ENCODE measurements around the gene ERVW-1.
"Not testable (repeated sequence)": the region's sequence is repeated elsewhere in the genome, so short reads cannot be mapped to it uniquely, and the experiment has no call there.

Gene ERVW-1

DNA sequence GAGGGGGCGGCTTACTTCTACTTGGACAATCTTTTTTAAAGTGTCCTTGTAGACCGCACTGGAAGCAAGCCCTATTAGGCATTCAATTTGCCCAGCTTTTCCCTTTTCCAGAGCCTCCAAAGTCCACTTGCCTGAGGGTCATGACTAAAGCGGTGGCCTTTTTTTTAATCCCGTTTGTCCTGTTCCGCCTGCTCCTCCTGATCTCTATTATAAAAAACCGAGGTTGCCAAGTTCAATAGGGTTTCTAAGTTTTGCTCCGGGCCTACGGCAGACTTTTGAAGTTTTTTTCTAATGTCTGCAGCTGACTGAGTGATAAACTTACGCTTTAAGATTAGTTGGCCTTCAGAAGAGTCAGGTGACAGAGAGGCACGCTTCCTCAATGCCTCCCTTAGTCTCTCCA is 3.8 kb downstream of the ERVW-1 start:
- not testable (repeated sequence) for H3K4me3 ChIP-seq (ENCODE audit: low read length in 2 of 2); H3K9me3 ChIP-seq (ENCODE audit: control insufficient read depth in 2 of 2, low read length in 2 of 2); H3K36me3 ChIP-seq (ENCODE audit: control insufficient read depth in 2 of 2, insufficient read depth in 2 of 2, low read length in 2 of 2); H3K4me1 ChIP-seq (ENCODE audit: control insufficient read depth, insufficient read depth, low read length); H3K27ac ChIP-seq (ENCODE audit: low read length); H3K9ac ChIP-seq (ENCODE audit: low read length in 2 of 2); H3K27me3 ChIP-seq (ENCODE audit: control insufficient read depth in 1 of 2, insufficient read depth in 2 of 2, low read length in 2 of 2)

DNA sequence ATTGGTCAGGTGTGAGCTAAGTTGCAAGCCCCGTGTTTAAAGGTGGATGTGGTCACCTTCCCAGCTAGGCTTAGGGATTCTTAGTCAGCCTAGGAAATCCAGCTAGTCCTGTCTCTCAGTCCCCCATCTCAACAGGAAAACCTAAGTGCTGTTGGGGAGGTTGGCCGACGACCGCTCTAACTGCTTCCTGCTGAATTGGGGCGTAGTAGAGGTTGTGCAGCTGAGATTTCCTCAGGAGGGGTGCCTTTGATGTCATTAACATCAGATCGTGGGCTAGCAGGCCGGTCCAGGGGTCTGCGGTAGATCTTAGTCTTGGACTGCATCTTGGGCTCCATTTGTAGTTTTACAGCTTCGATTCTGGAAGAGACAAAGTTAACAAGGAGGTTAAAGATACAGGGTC is 9.2 kb downstream of the ERVW-1 start:
- H3K27ac ChIP-seq (ENCODE audit: low read length); H3K9me3 ChIP-seq (ENCODE audit: control insufficient read depth in 2 of 2, low read length in 2 of 2); H3K4me1 ChIP-seq (ENCODE audit: control insufficient read depth, insufficient read depth, low read length); H3K36me3 ChIP-seq (ENCODE audit: control insufficient read depth in 2 of 2, insufficient read depth in 2 of 2, low read length in 2 of 2); H3K9ac ChIP-seq (ENCODE audit: low read length in 2 of 2); H3K4me3 ChIP-seq (ENCODE audit: low read length in 2 of 2); H3K27me3 ChIP-seq (ENCODE audit: control insufficient read depth in 1 of 2, insufficient read depth in 2 of 2, low read length in 2 of 2): not testable (repeated sequence)

DNA sequence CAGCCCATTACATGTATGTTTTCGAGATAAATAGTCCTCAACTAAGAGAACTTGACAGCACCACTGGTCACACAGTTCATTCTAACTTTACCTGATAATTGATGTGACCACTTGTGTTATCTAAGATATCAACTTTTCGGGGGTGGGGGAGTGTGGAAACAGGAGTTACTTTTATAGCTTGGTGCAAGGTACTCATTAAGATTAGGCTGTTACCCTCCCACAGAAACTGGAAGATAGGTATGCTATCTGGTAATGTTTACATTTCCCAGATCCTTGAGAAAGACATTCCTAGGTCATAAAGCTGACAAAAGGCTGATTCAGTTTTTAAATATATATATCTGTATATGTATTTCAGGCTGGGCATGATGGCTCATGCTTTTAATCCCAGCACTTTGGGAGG is 11.1 kb downstream of the ERVW-1 start:
- Histone ChIP-seq H3K27me3 (ENCODE audit: control insufficient read depth in 1 of 2, insufficient read depth in 2 of 2, low read length in 2 of 2) (no peaks in the 10 kb centered on the region), H3K4me3 (ENCODE audit: low read length in 2 of 2) (no peak overlapping the region), H3K4me1 (ENCODE audit: control insufficient read depth, insufficient read depth, low read length) (no peaks in the 10 kb centered on the region), H3K27ac (ENCODE audit: low read length) (no peak overlapping the region), H3K9me3 (ENCODE audit: control insufficient read depth in 2 of 2, low read length in 2 of 2) (no peaks in the 10 kb centered on the region), H3K9ac (ENCODE audit: low read length in 2 of 2) (no peak overlapping the region), H3K36me3 (ENCODE audit: control insufficient read depth in 2 of 2, insufficient read depth in 2 of 2, low read length in 2 of 2) (peaks cover 6% of the 10 kb centered on the region in 2 donors)

DNA sequence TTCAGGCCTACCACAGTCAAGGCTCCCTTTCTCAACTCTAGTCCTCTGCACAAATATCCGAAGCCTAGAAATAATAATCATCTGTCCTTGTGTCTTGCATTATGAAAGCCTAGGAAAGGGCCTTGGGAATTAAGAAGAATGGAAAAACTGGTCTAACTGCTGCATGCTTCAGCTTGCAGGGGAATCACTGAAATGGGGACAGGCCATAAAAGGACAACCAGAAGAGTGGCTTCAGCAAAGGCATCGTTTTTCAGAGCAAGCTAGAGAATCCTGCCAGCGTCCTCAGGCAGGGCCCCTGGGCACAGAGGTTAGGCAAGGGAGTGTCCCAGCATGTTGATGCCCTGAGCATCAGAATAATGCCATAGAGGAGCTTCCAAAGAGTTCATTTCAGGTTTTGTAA is 13.2 kb downstream of the ERVW-1 start:
- H3K36me3 ChIP-seq (ENCODE audit: control insufficient read depth in 2 of 2, insufficient read depth in 2 of 2, low read length in 2 of 2) = peaks cover 6% of the 10 kb centered on the region in 2 donors
- no peak overlapping the region for H3K4me3 ChIP-seq (ENCODE audit: low read length in 2 of 2)
- H3K9me3 ChIP-seq (ENCODE audit: control insufficient read depth in 2 of 2, low read length in 2 of 2) = no peaks in the 10 kb centered on the region
- no peak overlapping the region for H3K9ac ChIP-seq (ENCODE audit: low read length in 2 of 2)
- H3K4me1 ChIP-seq (ENCODE audit: control insufficient read depth, insufficient read depth, low read length) = no peaks in the 10 kb centered on the region
- H3K27ac ChIP-seq (ENCODE audit: low read length) = no peak overlapping the region
- no peaks in the 10 kb centered on the region for H3K27me3 ChIP-seq (ENCODE audit: control insufficient read depth in 1 of 2, insufficient read depth in 2 of 2, low read length in 2 of 2)

DNA sequence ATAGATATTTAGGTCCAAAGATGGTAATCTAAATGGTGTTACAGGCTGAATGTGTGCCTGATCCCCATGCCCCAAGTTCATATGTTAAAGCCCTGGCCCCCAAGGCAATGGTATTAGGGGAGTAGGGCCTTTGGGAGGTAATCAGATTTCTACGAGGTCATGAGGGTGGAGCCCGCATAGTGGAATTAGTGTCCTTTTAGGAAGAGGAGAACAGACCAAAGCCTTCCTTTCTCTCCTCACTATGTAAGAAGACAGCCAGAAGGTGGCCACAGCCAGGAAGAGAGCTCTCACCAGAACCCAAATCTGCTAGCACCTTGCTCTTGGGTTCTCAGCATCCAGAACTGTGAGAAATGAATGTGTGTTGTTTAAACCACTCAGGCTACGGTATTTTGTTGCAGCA is 15.2 kb downstream of the ERVW-1 start:
- H3K9me3 ChIP-seq (ENCODE audit: control insufficient read depth in 2 of 2, low read length in 2 of 2) = no peaks in the 10 kb centered on the region
- no peak overlapping the region for H3K4me3 ChIP-seq (ENCODE audit: low read length in 2 of 2)

DNA sequence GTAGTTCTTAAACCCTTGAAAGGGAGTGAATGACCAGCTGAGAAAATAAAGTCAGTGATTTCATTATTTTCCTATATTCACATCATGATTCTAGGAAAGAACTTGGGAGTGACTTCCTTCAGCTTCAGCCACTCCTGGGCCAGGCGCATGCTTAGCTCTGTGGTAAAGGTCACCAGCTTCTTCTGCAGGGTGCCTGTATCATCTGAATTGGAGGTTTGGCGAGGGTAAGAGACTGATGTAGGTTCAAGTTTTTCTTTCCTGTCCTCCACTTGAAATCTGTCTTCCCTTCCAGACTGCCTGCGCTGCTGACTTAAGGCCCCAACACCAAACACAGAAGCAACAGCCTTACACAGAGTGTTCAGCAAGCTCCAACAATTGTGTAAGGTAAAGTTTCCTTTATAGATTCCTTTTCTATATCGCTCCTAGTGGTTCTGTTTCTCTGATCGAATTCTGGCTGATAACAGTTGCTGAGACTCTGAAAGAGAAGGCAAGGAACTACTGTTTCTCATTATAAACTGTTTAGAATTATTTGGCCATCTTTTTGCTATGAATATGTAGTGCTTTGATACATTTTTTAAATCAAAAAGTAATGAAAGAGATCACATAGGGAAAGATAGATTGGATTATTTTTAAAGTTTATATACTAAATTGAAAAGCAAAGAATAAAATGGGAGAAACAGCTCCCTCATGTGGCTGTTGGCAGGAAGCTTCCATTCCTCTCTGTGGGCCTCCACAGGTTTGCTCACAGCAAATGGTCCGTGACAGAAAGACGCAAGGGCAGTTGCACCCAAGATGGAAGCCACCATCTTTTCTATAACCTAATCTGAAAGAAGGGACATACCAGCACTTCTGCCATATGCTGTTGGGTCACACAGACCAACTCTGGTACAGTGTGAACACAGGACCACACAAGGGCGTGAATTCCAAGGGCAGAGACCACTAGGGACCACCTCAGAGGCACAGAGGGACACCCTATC is 16.4 kb downstream of the ERVW-1 start:
- H3K9ac ChIP-seq (ENCODE audit: low read length in 2 of 2) = peak overlapping the region in 1 of 2 donors; percentile 42
- peaks cover 8 to 13% of the 10 kb centered on the region in 2 donors for H3K36me3 ChIP-seq (ENCODE audit: control insufficient read depth in 2 of 2, insufficient read depth in 2 of 2, low read length in 2 of 2)
- H3K27me3 ChIP-seq (ENCODE audit: control insufficient read depth in 1 of 2, insufficient read depth in 2 of 2, low read length in 2 of 2) = no peaks in the 10 kb centered on the region
- no peaks in the 10 kb centered on the region for H3K4me1 ChIP-seq (ENCODE audit: control insufficient read depth, insufficient read depth, low read length)
- no peaks in the 10 kb centered on the region for H3K9me3 ChIP-seq (ENCODE audit: control insufficient read depth in 2 of 2, low read length in 2 of 2)
- no peak overlapping the region for H3K27ac ChIP-seq (ENCODE audit: low read length)
- H3K4me3 ChIP-seq (ENCODE audit: low read length in 2 of 2) = no peak overlapping the region

More for the DNA sequence above, 15.2 kb downstream of the ERVW-1 start:
- no peaks in the 10 kb centered on the region for H3K4me1 ChIP-seq (ENCODE audit: control insufficient read depth, insufficient read depth, low read length)
- no peak overlapping the region for H3K27ac ChIP-seq (ENCODE audit: low read length)
- peaks cover 6 to 7% of the 10 kb centered on the region in 2 donors for H3K36me3 ChIP-seq (ENCODE audit: control insufficient read depth in 2 of 2, insufficient read depth in 2 of 2, low read length in 2 of 2)
- H3K9ac ChIP-seq (ENCODE audit: low read length in 2 of 2) = no peak overlapping the region
- H3K27me3 ChIP-seq (ENCODE audit: control insufficient read depth in 1 of 2, insufficient read depth in 2 of 2, low read length in 2 of 2) = no peaks in the 10 kb centered on the region

DNA sequence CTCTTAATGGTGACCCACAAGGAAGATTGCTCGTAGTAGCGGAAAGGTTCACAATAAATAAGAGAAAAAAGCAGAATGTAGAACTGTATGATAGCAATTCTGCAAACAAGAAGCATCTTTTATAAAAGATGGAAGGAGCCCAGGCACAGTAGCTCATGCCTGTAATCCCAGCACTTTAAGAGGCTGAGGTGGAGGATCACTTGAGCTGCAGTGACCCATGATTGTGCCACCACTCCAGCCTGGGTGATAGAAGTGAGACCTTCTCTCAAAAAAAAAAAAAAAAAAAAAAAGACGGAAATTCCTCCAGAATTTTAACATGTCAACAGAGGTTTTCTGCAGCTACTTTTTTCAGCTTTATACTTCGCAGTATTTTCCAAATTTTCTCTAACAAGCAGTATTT is 17.2 kb downstream of the ERVW-1 start:
- H3K4me1 ChIP-seq (ENCODE audit: control insufficient read depth, insufficient read depth, low read length) = no peaks in the 10 kb centered on the region
- no peaks in the 10 kb centered on the region for H3K27me3 ChIP-seq (ENCODE audit: control insufficient read depth in 1 of 2, insufficient read depth in 2 of 2, low read length in 2 of 2)
- peaks cover 15 to 19% of the 10 kb centered on the region in 2 donors for H3K36me3 ChIP-seq (ENCODE audit: control insufficient read depth in 2 of 2, insufficient read depth in 2 of 2, low read length in 2 of 2)
- H3K4me3 ChIP-seq (ENCODE audit: low read length in 2 of 2) = no peak overlapping the region
- no peak overlapping the region for H3K9ac ChIP-seq (ENCODE audit: low read length in 2 of 2)
- no peak overlapping the region for H3K27ac ChIP-seq (ENCODE audit: low read length)
- H3K9me3 ChIP-seq (ENCODE audit: control insufficient read depth in 2 of 2, low read length in 2 of 2) = no peaks in the 10 kb centered on the region

DNA sequence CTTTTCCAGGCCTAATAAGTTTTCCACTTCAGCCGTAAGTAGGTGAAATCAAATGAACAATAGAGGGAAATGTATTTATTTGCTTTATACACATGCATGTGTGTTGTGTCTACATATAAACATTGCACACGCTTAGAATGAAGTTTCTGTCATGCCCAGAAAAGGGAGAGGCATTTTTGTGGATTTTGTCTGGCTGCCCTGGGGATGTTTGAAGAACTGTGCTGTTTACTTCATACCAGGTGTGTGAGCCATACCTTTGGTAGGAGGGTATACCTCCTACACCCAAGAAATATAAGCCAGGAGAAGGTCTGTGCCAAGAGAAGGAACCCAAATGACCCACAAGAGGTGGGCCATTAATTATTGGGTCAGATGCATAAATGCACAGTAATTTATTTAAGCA is 17.6 kb downstream of the ERVW-1 start:
- no peaks in the 10 kb centered on the region for H3K27me3 ChIP-seq (ENCODE audit: control insufficient read depth in 1 of 2, insufficient read depth in 2 of 2, low read length in 2 of 2)
- H3K4me1 ChIP-seq (ENCODE audit: control insufficient read depth, insufficient read depth, low read length) = no peaks in the 10 kb centered on the region
- H3K9ac ChIP-seq (ENCODE audit: low read length in 2 of 2) = no peak overlapping the region
- no peak overlapping the region for H3K27ac ChIP-seq (ENCODE audit: low read length)
- no peaks in the 10 kb centered on the region for H3K9me3 ChIP-seq (ENCODE audit: control insufficient read depth in 2 of 2, low read length in 2 of 2)
- peaks cover 19% of the 10 kb centered on the region in 2 donors for H3K36me3 ChIP-seq (ENCODE audit: control insufficient read depth in 2 of 2, insufficient read depth in 2 of 2, low read length in 2 of 2)
- no peak overlapping the region for H3K4me3 ChIP-seq (ENCODE audit: low read length in 2 of 2)

DNA sequence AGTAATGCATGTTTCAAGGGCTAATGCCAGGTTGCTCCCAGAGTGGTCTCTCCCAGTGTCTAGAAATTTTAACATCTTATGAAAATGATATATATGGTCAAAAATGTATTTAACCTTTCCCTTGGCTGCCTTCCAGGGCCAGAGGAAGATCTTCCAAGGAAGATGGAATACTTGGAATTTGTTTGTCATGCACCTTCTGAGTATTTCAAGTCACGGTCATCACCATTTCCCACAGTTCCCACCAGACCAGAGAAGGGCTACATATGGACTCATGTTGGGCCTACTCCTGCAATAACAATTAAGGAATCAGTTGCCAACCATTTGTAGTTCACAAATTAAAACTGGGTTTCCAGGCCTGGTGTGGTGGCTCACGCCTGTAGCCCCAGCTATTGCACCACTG is 21.5 kb downstream of the ERVW-1 start:
- Histone ChIP-seq H3K4me1 (ENCODE audit: control insufficient read depth, insufficient read depth, low read length) (no peaks in the 10 kb centered on the region), H3K27ac (ENCODE audit: low read length) (no peak overlapping the region), H3K9ac (ENCODE audit: low read length in 2 of 2) (no peak overlapping the region), H3K27me3 (ENCODE audit: control insufficient read depth in 1 of 2, insufficient read depth in 2 of 2, low read length in 2 of 2) (no peaks in the 10 kb centered on the region), H3K4me3 (ENCODE audit: low read length in 2 of 2) (no peak overlapping the region), H3K9me3 (ENCODE audit: control insufficient read depth in 2 of 2, low read length in 2 of 2) (no peaks in the 10 kb centered on the region), H3K36me3 (ENCODE audit: control insufficient read depth in 2 of 2, insufficient read depth in 2 of 2, low read length in 2 of 2) (peaks cover 33 to 44% of the 10 kb centered on the region in 2 donors)

DNA sequence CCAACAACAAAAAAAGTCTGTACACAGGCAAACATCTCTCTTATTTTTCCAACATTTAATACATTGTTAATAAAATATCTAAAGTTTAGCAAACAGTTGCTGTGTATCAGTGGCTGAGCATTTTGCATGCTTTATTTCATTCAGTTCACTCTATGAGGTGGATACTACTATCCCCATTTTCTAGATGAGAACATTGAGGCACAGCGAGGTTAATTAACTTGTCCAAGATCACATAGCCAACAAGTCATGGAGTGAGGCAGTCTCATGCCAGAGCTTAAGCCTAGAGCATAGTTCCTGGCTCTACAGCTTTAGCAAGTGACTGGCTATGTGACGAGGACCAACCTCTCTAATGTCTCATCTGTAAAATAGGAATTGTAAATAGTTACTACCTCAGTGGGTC is 26.1 kb downstream of the ERVW-1 start:
- Histone ChIP-seq H3K27me3 (ENCODE audit: control insufficient read depth in 1 of 2, insufficient read depth in 2 of 2, low read length in 2 of 2) (no peaks in the 10 kb centered on the region), H3K4me1 (ENCODE audit: control insufficient read depth, insufficient read depth, low read length) (peaks cover 3% of the 10 kb centered on the region), H3K27ac (ENCODE audit: low read length) (no peak overlapping the region), H3K9ac (ENCODE audit: low read length in 2 of 2) (no peak overlapping the region), H3K36me3 (ENCODE audit: control insufficient read depth in 2 of 2, insufficient read depth in 2 of 2, low read length in 2 of 2) (peaks cover 29 to 57% of the 10 kb centered on the region in 2 donors), H3K9me3 (ENCODE audit: control insufficient read depth in 2 of 2, low read length in 2 of 2) (no peaks in the 10 kb centered on the region), H3K4me3 (ENCODE audit: low read length in 2 of 2) (no peak overlapping the region)

DNA sequence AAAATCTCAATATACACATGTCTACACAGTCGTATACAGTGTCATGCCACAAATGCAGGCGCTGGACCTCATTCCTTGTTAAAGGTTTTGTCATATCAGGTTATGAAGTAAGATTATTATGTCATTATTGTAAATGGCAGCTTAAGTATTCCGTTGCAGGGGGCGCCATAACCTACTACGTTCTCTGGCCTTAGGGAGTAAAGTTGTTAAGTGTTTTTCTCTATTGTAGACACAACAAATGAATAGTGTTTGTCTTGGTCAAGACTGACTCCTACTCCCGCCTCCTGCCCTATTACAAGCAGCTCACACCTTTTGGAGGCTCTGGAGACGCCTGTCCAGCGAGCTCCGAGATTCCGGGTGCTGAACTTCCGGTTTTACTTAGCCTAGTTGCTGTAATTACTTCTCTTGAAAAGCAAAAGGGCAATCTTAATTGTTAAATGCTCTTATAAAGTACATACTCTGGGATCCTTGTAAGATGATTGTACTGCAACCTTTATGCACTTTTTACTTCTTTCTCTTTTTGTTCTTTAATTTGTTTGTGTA is 29.5 kb downstream of the ERVW-1 start:
- peak overlapping the region; percentile 79 to 84 for H3K4me3 ChIP-seq (ENCODE audit: low read length in 2 of 2)
- peaks cover 3% of the 10 kb centered on the region for H3K4me1 ChIP-seq (ENCODE audit: control insufficient read depth, insufficient read depth, low read length)
- no peaks in the 10 kb centered on the region for H3K9me3 ChIP-seq (ENCODE audit: control insufficient read depth in 2 of 2, low read length in 2 of 2)
- H3K36me3 ChIP-seq (ENCODE audit: control insufficient read depth in 2 of 2, insufficient read depth in 2 of 2, low read length in 2 of 2) = peaks cover 8 to 29% of the 10 kb centered on the region in 2 donors
- H3K9ac ChIP-seq (ENCODE audit: low read length in 2 of 2) = peak overlapping the region; percentile 78 to 90
- H3K27me3 ChIP-seq (ENCODE audit: control insufficient read depth in 1 of 2, insufficient read depth in 2 of 2, low read length in 2 of 2) = no peaks in the 10 kb centered on the region
- peak overlapping the region; percentile 78 for H3K27ac ChIP-seq (ENCODE audit: low read length)

Measured in stomach smooth muscle (tissue), 2 donors.